HFFc6 (cell line): Measurements from ENCODE around the gene ZNF37A. TPM values are rescaled to one million over a fixed set of nuclear protein-coding genes. Genes with fewer than 3 reads are reported as not detected.

ENCODE experiments used
- DNase-seq: peaks from one replicate; pipeline ENCODE4 v3.0.0-alpha.2; 2018
- H3K27ac Mint-ChIP-seq: 2 replicates; pipeline ENCODE4 v1.8.0; 2020; ENCODE audit warnings: mild to moderate bottlenecking, mixed read lengths
- H3K27me3 Mint-ChIP-seq: 2 replicates; pipeline ENCODE4 v1.8.0; 2021; ENCODE audit warnings: mild to moderate bottlenecking, moderate library complexity, mixed read lengths; ENCODE audit not compliant: insufficient read depth
- H3K36me3 Mint-ChIP-seq: 2 replicates; pipeline ENCODE4 v1.8.0; 2021; ENCODE audit warnings: low read depth, mixed read lengths
- H3K4me1 Mint-ChIP-seq: 2 replicates; pipeline ENCODE4 v1.8.0; 2020; ENCODE audit warnings: low read depth, mixed read lengths
- H3K4me3 Mint-ChIP-seq: 2 replicates; pipeline ENCODE4 v1.8.0; 2020; ENCODE audit warnings: mild to moderate bottlenecking, moderate library complexity, mixed read lengths
- H3K9me3 Mint-ChIP-seq: 2 replicates; pipeline ENCODE4 v1.8.0; 2020; ENCODE audit warnings: mild to moderate bottlenecking, mixed read lengths
- CTCF ChIP-seq: fragments of 200-600 bp; sonication (generic); IDR thresholded peaks from 2 replicates; pipeline ENCODE4 v1.5.0; 2021; ENCODE audit warnings: antibody characterized with exemption, mild to moderate bottlenecking
- total RNA-seq, 6 experiments: library from RNA; stranded (reverse); fragmentation: NEBNext Ultra II Directional; extraction: Animal tissue kit (Norgen Biotek cat#: 25700); gene quantifications; 2 replicates in 1 of 6; 3 replicates in 5 of 6; pipeline ENCODE4 v1.2.3, GENCODE V29; 2021

The ZNF37A gene
- total RNA-seq, 6 experiments from 2014 or later = 8.5 to 13.0 (median 11.9) TPM

- TF ChIP-seq CTCF = no peak
- H3K9me3 Mint-ChIP-seq = peaks cover 23% of the 10 kb centered on the region
- no peak for DNase-seq
- no peaks in the 10 kb centered on the region; the same call in 1 of the 2 replicates for H3K27me3 Mint-ChIP-seq
- no peak overlapping the region for H3K27ac Mint-ChIP-seq
- no peaks in the 10 kb centered on the region for H3K4me1 Mint-ChIP-seq
- H3K4me3 Mint-ChIP-seq = no peak overlapping the region
- H3K36me3 Mint-ChIP-seq = no peaks in the 10 kb centered on the region; the same call in 1 of the 2 replicates
Observed at GRCh38 chr10:38156416-38157269, 62.5 kb downstream of the ZNF37A start.

- H3K4me1 Mint-ChIP-seq = no peaks in the 10 kb centered on the region
- no peak overlapping the region for H3K4me3 Mint-ChIP-seq
- no peaks in the 10 kb centered on the region; the same call in 1 of the 2 replicates for H3K36me3 Mint-ChIP-seq
- no peak overlapping the region for H3K27ac Mint-ChIP-seq
- H3K27me3 Mint-ChIP-seq = no peaks in the 10 kb centered on the region; the same call in 1 of the 2 replicates
- no peak for TF ChIP-seq CTCF
- peaks cover 28% of the 10 kb centered on the region for H3K9me3 Mint-ChIP-seq
- no peak for DNase-seq
Observed at GRCh38 chr10:38157270-38157685, 63.1 kb downstream of the ZNF37A start.

GRCh38 chr10:38159004-38159403 is 64.9 kb downstream of the ZNF37A start:
- H3K27me3 Mint-ChIP-seq = no peaks in the 10 kb centered on the region; the same call in 1 of the 2 replicates
- H3K27ac Mint-ChIP-seq = no peak overlapping the region
- no peak for TF ChIP-seq CTCF
- no peaks in the 10 kb centered on the region; the same call in 1 of the 2 replicates for H3K36me3 Mint-ChIP-seq
- H3K9me3 Mint-ChIP-seq = peaks cover 28% of the 10 kb centered on the region
- no peaks in the 10 kb centered on the region for H3K4me1 Mint-ChIP-seq
- H3K4me3 Mint-ChIP-seq = no peak overlapping the region
- no peak for DNase-seq

GRCh38 chr10:38163617-38164016 is 69.5 kb downstream of the ZNF37A start:
- Mint-ChIP-seq H3K9me3 (peaks cover 28% of the 10 kb centered on the region), H3K27ac (no peak overlapping the region), H3K36me3 (no peaks in the 10 kb centered on the region; the same call in 1 of the 2 replicates), H3K27me3 (peaks cover 4% of the 10 kb centered on the region; the same call in 1 of the 2 replicates), H3K4me1 (no peaks in the 10 kb centered on the region), H3K4me3 (no peak overlapping the region)
- TF ChIP-seq CTCF = no peak
- no peak for DNase-seq

- Mint-ChIP-seq H3K9me3 (peaks cover 14% of the 10 kb centered on the region), H3K27me3 (peaks cover 2% of the 10 kb centered on the region; the same call in 1 of the 2 replicates), H3K27ac (no peak overlapping the region), H3K4me1 (no peaks in the 10 kb centered on the region), H3K4me3 (no peak overlapping the region), H3K36me3 (no peaks in the 10 kb centered on the region)
- no peak for DNase-seq
- no peak for TF ChIP-seq CTCF
Observed at GRCh38 chr10:38174336-38174735, 80.2 kb downstream of the ZNF37A start.
